Hippocampal formation (tissue), 2 donors: ENCODE measurements around the gene CFDP1.

ENCODE experiments used
- DNase-seq, 2 donors: peaks; one replicate each; lab custom pipeline; 2025; lab: John Stamatoyannopoulos, UW

The CFDP1 gene

GRCh38 chr16:75432828-75433731 lies at the start of gene CFDP1:
TSS of gene CFDP1 (minus strand) at chr16:75433503. CDS start at chr16:75433352, 151 bp downstream.
- peak; percentile 90 to 93 for DNase-seq

GRCh38 chr16:75482434-75483205 lies 49.3 kb upstream of the CFDP1 start:
- DNase-seq = no peak

GRCh38 chr16:75481475-75481874 lies 48.2 kb upstream of the CFDP1 start:
- DNase-seq = no peak

DNA sequence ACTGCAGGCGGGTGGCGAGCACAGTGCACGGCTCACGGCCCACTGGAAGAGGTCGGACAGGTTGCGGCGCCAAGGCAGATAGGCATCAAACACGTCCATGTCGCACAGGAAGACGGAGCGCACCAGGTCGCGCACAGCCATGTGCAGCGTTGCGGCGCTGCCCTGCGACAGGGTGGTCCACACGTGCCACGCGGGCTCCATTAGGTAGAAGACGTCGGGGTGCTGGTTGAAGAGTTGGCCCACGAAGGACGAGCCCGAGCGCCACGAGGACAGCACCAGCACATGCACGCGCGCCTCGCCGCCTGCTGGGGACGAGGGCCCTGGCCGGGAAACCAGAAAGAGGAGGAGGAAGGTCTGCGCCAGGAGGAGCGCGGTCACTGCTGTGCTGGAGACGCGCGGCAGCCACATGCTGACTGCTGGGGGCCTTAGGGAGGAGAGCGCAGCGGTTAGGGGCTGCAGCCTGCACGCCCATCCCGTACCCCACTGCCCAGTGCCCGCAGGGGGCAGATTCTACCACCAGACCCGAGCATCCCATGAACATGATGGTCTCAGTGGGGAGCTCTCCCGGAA lies 46.2 kb upstream of the CFDP1 start:
- no peak for DNase-seq

GRCh38 chr16:75478480-75479345 lies 45.4 kb upstream of the CFDP1 start:
- DNase-seq = no peak

DNA sequence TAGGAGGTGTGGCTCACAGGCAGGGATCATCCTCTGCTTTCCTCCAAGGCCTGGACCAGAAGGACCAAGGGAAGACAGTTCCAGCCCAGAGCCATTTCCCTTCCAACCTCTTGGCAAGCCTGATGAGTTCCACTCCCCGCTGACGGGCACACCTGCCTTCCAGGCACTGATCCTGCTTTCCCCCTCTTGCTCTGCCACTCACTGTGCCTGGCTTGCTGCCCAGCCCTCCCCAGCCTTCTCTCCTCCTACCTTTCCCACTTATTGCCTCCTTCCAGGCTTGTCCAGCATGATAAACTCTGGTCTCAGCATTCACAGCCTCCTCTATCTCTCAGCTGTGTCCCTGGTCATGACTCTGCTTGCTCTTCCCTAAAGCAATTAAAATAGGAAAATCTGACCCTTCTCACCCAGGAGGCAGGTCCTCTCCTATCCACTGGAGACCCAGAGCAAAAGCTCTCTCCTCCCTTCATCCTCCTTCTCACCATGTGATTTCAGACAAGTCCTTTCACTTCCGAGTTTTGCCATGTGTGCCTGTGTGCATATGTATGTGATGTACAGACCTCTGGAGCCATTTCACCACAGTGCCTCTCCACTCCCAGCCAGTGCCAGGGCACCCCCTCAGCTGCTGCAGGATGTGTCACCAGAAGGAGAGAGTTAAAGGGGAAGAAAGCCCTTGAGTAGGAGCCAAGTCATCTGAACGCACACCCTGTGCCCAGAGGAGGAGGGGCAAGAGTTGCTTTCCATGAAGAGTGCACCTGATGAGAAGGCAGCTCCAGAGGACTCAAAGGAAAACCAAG lies 44.6 kb upstream of the CFDP1 start:
- DNase-seq = no peak

DNA sequence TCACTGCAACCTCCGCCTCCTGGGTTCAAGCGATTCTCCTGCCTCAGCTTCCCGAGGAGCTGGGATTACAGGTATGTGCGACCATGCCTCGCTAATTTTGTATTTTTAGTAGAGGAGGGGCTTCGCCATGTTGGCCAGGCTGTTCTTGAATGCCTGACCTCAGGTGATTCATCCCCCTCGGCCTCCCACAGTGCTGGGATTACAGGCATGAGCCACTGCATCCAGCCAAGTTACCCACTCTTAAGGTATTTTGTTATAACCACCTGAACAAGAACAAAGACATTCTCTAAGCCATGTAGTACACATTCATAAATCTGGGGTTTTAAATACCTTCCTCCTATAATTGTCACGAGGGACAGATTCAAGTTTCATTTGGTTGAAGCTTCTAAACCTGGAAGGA lies 43.5 kb upstream of the CFDP1 start:
- no peak for DNase-seq

GRCh38 chr16:75475420-75475847 lies 42.1 kb upstream of the CFDP1 start:
- no peak for DNase-seq

GRCh38 chr16:75472908-75473877 lies 39.9 kb upstream of the CFDP1 start:
- no peak for DNase-seq

GRCh38 chr16:75471723-75472633 lies 38.7 kb upstream of the CFDP1 start:
- peak; percentile 59 to 86 for DNase-seq

- no peak for DNase-seq
Observed at GRCh38 chr16:75466760-75467159, 33.5 kb upstream of the CFDP1 start.

- DNase-seq = peak; percentile 96 to 99
Observed at GRCh38 chr16:75464122-75464918, 31.0 kb upstream of the CFDP1 start, which contains the start of gene TMEM170A. TSS of gene TMEM170A (minus strand) at chr16:75464689. CDS start at chr16:75464600, 89 bp downstream.

DNA sequence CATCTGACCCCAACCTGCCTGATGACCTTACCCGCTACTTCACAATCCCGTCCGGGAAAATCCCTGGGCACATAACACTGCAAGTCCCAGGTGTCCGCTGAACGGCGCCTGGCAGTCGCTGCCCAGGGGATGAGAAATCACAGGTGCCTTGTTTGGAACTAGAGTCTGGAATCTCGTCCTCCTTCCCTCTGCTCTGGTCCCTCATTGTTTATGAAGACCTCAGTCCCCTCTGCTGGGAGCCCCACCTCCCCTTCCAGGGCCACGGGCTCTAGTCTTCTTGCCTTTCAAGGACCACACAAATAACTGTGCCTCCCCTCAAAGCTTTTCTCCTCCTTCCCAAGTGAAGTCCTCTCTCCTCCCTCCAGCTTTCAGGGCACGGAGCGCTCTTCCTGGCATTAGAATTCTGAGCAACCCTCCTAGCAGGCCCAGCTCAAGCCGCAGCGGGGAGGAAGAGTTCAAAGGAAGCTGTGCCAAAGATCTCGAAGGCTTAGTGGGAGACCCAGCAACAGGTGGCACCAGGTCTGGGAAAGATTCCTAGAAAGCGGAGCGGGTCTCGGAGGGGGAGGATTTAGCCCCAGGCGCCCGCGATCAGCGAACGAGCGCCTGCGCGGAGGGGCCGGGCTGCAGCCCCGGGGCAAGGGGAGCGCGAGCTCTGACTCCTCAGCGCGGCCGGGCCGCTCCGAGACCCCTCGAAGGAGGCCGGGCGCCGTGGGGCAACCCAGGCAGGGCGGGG lies 30.3 kb upstream of the CFDP1 start:
- DNase-seq = peak; percentile 22 to 35

- DNase-seq = no peak
Observed at GRCh38 chr16:75462806-75463205, 29.5 kb upstream of the CFDP1 start.

DNA sequence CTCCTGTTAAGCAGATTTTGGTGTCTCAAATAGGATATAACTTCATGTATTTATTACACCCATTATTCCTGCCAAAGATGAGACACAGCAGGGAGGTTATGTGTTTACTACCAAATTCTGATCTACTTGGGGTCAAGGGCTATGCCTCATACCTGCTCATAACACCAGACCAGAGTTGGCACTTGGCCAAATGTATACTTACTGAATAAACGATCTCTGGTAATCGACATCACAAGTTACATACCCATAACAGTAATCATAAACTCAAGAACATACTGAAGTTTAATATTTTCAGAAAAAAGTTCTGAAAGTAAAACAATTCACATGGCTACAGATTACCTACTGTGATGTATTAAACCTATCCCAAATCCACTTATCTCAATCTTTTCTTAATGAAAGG lies 28.3 kb upstream of the CFDP1 start:
- DNase-seq = no peak

GRCh38 chr16:75460446-75460845 lies 27.1 kb upstream of the CFDP1 start:
- peak in 1 of 2 donors; percentile 12 for DNase-seq

DNA sequence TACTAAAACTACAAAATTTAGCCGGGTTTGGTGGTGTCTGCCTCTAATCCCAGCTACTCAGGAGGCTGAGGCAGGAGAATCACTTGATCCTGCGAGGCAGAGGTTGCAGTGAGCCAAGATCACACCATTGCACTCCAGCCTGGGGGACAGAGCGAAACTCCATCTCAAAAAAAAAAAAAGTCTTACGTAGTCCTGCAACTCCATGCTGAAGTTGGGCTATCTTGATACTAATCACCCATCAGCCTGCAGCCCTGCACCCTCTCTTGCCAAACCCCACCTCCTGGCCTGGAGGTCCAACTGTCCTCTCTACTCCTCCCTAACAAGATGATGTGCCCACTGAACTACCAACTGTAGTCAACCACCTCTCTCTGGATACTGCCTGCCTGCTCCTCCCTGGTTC lies 26.4 kb upstream of the CFDP1 start:
- no peak for DNase-seq
